Fibroblast of skin of scalp (primary cell): ENCODE data around the gene ZFAND4.
"Not testable (repeated sequence)": the region's sequence is repeated elsewhere in the genome, so short reads cannot be mapped to it uniquely, and the experiment has no call there.

Source experiments
- DNase-seq: peaks from one replicate; pipeline ENCODE4 v3.0.0-alpha.2; 2013

The ZFAND4 gene

DNA sequence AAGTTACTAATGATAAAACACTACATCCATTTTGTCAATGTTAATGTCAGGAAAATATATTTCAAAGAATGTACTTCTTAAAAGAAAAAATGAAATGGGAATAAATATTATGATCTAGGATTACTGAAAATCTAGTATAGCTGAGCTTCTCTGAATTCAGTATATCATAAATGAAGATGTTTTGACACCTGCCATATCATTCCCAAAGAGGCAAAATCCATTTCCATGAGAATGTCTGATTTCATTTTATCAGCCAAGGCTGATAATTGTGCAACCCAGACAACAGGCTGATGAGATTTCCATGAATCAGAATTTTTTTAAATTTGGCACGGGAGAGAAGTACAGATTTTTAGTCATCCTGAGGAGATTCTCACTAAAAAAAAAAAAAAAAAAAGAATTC, 32.5 kb downstream of the ZFAND4 start:
- DNase-seq = no peak

GRCh38 chr10:45627412-45628048, 45.0 kb downstream of the ZFAND4 start:
- no peak for DNase-seq

- no peak for DNase-seq
Measured at GRCh38 chr10:45625879-45626278, 46.7 kb downstream of the ZFAND4 start.

- no peak for DNase-seq
Measured at GRCh38 chr10:45624724-45625123, 47.8 kb downstream of the ZFAND4 start.

- no peak for DNase-seq
Measured at GRCh38 chr10:45614869-45615268, 57.7 kb downstream of the ZFAND4 start.

DNA sequence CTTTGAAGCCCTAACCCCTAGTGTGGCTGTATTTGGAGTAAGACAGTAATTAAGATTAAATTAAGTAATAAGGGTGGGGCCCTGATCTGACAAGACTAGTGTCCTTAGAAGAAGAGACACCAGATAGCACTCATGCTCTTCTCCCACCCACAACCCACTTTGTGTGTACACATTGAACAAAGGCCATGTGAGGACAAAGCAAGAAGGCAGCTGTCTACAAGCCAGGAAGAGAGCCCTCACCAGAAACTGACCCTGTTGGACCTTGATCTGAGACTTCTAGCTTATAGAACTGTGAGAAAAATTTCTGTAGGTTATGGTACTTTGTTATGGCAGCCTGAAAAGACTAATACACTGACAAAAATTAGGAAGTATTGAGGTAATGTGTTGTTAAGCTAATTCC, 59.8 kb downstream of the ZFAND4 start:
- DNase-seq = no peak

DNA sequence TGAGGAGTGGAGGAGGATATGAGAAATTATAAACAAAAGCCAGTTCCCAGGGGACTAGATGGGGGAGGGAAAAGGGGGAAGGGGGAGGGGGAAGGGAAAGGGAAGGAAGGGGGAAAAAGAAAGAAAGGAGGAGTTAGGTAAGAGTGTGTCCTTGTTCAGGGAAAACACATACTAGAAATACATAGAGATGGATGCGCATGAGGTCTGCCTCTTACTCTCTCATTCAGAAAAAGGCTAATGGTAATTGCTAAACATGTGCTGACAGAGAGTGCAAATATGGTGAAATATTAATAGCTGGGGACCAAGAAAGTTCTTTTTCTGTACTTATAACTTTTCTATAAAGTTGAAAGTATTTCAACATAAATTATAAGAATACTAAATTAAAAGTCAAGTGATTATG, 64.5 kb downstream of the ZFAND4 start:
- no peak for DNase-seq

DNA sequence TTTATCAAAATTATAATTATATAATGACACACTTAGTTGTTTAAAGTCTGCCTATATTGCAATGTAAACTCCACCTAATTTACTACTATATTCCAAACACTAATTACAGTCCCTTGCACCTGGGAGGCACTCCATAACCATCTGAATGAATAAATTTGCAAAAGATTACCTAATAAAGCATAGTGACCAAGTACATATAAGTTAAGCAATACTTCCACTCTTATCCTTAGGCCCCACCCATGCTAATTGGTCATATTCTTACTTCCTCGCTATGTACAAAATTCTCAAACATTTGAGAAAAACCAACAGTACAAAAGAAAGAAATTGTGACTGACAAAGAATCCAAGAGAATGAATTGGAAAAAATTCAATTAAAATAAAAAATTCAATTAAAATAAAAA, 65.3 kb downstream of the ZFAND4 start:
- no peak for DNase-seq

DNA sequence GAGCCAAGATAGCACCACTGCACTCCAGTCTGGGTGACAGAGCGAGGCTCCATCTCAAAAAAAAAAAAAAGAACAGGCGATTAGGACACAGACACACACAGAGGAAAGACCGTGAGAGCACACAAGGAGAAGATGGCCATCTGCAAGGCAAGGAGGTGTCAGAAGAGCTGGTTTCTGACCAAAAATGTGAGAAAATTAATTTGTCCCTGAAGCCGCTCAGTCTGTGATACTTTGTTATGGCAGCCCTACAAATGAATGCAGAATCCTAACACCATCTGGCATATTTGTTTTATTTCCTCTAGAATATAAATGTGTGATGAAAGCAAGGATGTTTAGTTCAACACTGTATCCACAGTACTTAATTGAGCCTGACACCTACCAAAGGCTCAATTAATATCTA, 69.7 kb downstream of the ZFAND4 start:
- DNase-seq = no peak

GRCh38 chr10:45602082-45602730, 70.4 kb downstream of the ZFAND4 start:
- DNase-seq = peak; percentile 10

- DNase-seq = not testable (repeated sequence)
Measured at GRCh38 chr10:45601254-45601930, 71.2 kb downstream of the ZFAND4 start.

GRCh38 chr10:45600337-45601253, 72.0 kb downstream of the ZFAND4 start:
- DNase-seq = not testable (repeated sequence)

- DNase-seq = no peak
Measured at GRCh38 chr10:45599646-45600045, 72.9 kb downstream of the ZFAND4 start.

- no peak for DNase-seq
Measured at GRCh38 chr10:45599021-45599603, 73.5 kb downstream of the ZFAND4 start.

DNA sequence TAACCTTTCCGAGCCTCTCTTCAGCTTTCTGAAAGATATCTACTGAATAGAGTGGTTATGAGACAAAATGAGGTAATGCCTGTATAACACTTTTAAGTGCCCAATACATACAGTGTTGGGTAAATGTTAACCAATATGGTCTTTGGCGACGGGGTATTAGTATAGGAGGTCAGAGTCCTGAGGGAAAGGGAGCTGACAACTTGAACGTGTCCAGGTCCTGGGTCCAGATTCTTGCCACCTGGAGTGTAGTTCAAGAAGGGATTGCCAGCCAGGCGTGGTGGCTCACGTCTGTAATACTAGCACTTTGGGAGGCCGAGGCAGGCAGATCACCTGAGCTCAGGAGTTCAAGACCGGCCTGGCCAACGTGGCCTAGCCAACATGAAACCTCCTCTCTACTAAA, 76.0 kb downstream of the ZFAND4 start:
- DNase-seq = no peak

- peak; percentile 93 for DNase-seq
Measured at GRCh38 chr10:45594276-45595157, 78.1 kb downstream of the ZFAND4 start.

- DNase-seq = no peak
Measured at GRCh38 chr10:45593938-45594275, 78.7 kb downstream of the ZFAND4 start.

- no peak for DNase-seq
Measured at GRCh38 chr10:45592926-45593325, 79.6 kb downstream of the ZFAND4 start.

DNA sequence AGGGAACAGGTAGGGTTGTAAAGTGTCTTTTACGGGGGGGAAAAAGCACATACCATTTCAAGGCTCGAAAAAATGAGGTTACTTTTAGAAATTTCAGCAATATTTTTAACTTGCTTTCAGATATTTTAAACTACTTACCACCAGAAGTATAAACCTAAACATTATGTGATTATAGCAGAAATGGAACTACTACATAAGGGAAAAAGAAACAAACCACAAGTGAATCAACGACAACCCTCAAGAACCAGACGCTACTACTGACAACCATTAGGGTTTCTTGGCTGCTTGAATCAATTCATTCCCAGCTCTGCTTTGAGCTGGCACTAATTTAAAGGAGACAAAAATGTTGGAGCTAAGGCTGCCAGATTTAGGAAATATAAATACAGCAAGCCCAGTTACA, 80.1 kb downstream of the ZFAND4 start:
- DNase-seq = no peak

- no peak for DNase-seq
Measured at GRCh38 chr10:45591280-45591679, 81.3 kb downstream of the ZFAND4 start.

DNA sequence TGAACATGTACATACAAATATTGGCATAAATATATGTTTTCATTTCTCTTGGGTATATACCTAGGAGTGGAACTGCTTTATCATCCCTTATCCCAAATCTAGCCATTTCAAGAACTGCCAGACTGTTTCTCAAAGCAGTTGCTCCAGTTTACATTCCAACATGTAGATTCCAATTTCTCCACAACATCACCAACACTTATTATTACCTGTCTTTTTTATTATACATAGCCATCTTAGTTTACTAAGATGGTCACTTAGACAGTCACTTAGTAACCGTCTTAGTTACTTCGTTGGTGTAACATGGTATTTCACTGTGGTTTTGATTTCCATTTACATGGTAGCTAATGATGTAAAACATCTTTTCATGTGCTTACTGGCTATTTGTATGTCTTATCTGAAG, 82.7 kb downstream of the ZFAND4 start:
- no peak for DNase-seq

DNA sequence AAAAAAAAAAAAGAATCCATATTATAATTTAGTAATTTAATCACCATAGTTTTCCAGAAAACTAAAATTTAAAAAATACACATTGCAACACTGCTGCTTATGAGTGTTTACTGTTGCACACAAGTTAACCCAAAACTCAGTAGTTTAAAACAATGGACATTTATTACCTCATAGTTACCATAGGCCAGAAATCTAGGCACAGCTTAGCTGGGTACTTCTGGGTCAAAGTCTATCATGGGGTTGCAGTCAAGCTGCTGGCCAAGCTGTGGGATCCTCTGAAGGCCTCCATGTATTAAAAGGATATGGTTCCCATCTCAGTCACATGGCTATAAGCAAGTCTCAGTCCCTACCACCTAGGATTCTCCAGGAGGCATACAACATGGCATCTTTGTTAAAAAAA, 83.6 kb downstream of the ZFAND4 start:
- no peak for DNase-seq
